Activated CD4-positive, alpha-beta T cell treated with anti-CD3 and anti-CD28 coated beads, Interleukin-2, amount 50 U/mL, for 4 hours (primary cell): ENCODE data around the gene RNF113B.

Experiments
- DNase-seq, 2 experiments: peaks; one replicate each; pipeline ENCODE4 v3.0.0-alpha.2; 2020

The RNF113B gene

GRCh38 chr13:98173431-98174152, 3.5 kb downstream of the RNF113B start:
- no peak for DNase-seq

GRCh38 chr13:98172590-98173422, 4.3 kb downstream of the RNF113B start:
- DNase-seq, result no peak

GRCh38 chr13:98171900-98172589, 5.0 kb downstream of the RNF113B start:
- no peak for DNase-seq

- no peak for DNase-seq
Observed at GRCh38 chr13:98169331-98169730, 7.7 kb downstream of the RNF113B start.

- DNase-seq, result no peak
Observed at GRCh38 chr13:98162935-98163334, 14.1 kb downstream of the RNF113B start.

- no peak for DNase-seq
Observed at GRCh38 chr13:98158172-98158899, 18.7 kb downstream of the RNF113B start.

- DNase-seq, result no peak
Observed at GRCh38 chr13:98157609-98158008, 19.5 kb downstream of the RNF113B start.

GRCh38 chr13:98157188-98157587, 19.9 kb downstream of the RNF113B start:
- DNase-seq, result no peak

GRCh38 chr13:98156259-98156658, 20.8 kb downstream of the RNF113B start:
- DNase-seq, result no peak

GRCh38 chr13:98155475-98156109, 21.5 kb downstream of the RNF113B start:
- no peak for DNase-seq

- DNase-seq, result no peak
Observed at GRCh38 chr13:98150832-98151479, 26.1 kb downstream of the RNF113B start.

- DNase-seq, result no peak
Observed at GRCh38 chr13:98147521-98147920, 29.5 kb downstream of the RNF113B start.

- DNase-seq, result no peak
Observed at GRCh38 chr13:98144801-98145350, 32.2 kb downstream of the RNF113B start.

GRCh38 chr13:98144027-98144741, 32.9 kb downstream of the RNF113B start:
- no peak for DNase-seq

- DNase-seq, result no peak
Observed at GRCh38 chr13:98143601-98144026, 33.5 kb downstream of the RNF113B start.

GRCh38 chr13:98143157-98143553, 33.9 kb downstream of the RNF113B start:
- DNase-seq, result no peak

GRCh38 chr13:98142380-98143156, 34.5 kb downstream of the RNF113B start, which contains the start of gene FARP1:
TSS of gene FARP1 (plus strand) at chr13:98143094. CDS start at chr13:98213243, 70,149 bp downstream.
- DNase-seq, result no peak

- DNase-seq, result no peak
Observed at GRCh38 chr13:98141509-98142379, 35.3 kb downstream of the RNF113B start.

GRCh38 chr13:98141091-98141490, 36.0 kb downstream of the RNF113B start:
- no peak for DNase-seq
